ENCODE results near the gene CCNY. TPM values are rescaled to one million over a fixed set of nuclear protein-coding genes. Genes with fewer than 3 reads are reported as not detected.

The CCNY gene
- polyA plus RNA-seq, 2 of the 4 experiments (the other 2 are of a cell fraction), result 28.1 to 55.5 TPM

DNA sequence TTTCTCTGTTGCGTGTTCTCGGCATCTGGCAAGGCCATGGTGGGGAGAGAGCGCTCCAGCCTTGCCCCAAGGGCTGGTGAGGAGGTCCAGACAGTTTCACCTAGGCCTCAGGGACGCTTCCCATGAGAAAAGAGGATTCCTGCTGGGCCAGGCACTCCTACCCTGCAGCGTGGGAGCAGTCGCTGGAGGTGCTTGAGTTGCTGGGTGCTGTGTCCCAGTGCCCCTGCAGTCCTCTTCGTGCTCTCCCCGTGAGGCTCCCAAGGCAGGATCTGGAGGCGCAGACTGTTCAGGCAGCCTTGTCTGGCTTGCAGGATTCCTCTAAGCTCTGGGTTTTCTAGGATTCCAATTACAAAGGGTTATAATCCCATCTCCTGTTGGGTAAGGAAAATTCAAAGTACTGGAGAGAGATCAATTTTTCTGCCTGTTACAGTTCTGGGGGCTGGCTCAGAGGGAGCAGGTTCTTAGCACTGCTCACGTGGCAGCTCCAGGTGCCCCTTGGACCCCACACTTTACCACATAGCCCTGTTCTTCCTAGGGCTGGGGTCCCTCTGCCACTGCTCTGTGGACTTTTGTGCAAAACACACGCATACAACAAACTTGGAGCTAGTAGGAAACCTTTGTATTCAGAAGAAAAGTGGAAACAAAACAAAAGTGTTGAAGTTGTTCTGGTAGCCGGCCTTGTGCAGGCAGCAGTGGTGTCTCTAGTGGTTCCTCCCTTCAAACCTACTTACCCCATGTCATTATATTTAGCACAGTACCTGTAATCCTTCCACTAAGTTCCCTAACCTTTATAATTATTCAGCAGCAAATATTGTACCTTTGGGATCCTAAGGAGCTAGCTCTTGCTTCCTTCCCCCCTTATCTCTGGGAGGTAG lies 60.5 kb downstream of the CCNY start:
- CTCF ChIA-PET, result interaction anchor here (0.7 to 1.8 kb wide), 3 partner anchors 9 to 44 kb away, joined by 3 to 5 read pairs (median 3); no protein-coding TSS in a partner anchor
- WGBS (ENCODE audit: missing lambda C conversion rate), result 91% methylated on average over 8 of the region's 12 CpGs
- H3K4me1 ChIP-seq, result peaks cover 17% of the 10 kb centered on the region

DNA sequence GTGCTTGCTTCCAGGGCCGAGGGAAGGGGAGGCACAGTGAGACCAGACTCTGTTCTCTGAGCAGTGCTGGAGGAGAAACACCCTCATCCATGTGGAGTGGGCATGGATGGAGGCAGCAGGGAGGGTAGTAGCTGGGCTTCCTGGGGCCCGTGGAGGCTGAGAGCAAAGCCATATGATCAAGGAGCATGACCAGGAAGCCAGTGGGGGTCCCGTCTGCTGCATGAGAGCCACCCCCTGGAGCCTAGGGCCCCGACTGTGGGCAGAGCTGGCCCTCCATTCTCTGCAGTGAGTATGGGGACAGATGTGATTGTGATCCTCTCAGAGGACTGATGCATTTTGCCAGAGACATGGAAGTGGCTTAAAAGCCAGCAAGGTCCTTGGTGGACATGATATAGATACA lies 61.6 kb downstream of the CCNY start:
- TF ChIP-seq HEYL (CRISPR knock-in tag; IDR thresholded peaks at IDR 0.05) (no peak), RAD21 (conservative IDR thresholded peaks at IDR 0.05 in 1 of 2, IDR thresholded peaks at IDR 0.05 in 1 of 2) (no peak), NR3C1 (IDR thresholded peaks at IDR 0.05) (no peak), SMC3 (IDR thresholded peaks at IDR 0.05) (no peak), CBX8 (IDR thresholded peaks at IDR 0.05) (no peak), KDM5A (IDR thresholded peaks at IDR 0.05) (no peak), EHMT2 (IDR thresholded peaks at IDR 0.05; ENCODE audit: low read depth) (no peak)
- TF ChIP-seq, protein P1, sequence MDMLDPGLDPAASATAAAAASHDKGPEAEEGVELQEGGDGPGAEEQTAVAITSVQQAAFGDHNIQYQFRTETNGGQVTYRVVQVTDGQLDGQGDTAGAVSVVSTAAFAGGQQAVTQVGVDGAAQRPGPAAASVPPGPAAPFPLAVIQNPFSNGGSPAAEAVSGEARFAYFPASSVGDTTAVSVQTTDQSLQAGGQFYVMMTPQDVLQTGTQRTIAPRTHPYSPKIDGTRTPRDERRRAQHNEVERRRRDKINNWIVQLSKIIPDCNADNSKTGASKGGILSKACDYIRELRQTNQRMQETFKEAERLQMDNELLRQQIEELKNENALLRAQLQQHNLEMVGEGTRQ (IDR thresholded peaks at IDR 0.05), result no peak
- TF ChIP-seq, protein P2, sequence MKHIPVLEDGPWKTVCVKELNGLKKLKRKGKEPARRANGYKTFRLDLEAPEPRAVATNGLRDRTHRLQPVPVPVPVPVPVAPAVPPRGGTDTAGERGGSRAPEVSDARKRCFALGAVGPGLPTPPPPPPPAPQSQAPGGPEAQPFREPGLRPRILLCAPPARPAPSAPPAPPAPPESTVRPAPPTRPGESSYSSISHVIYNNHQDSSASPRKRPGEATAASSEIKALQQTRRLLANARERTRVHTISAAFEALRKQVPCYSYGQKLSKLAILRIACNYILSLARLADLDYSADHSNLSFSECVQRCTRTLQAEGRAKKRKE (CRISPR knock-in tag; IDR thresholded peaks at IDR 0.05; ENCODE audit: low read depth), result no peak
- TF ChIP-seq, protein P3, sequence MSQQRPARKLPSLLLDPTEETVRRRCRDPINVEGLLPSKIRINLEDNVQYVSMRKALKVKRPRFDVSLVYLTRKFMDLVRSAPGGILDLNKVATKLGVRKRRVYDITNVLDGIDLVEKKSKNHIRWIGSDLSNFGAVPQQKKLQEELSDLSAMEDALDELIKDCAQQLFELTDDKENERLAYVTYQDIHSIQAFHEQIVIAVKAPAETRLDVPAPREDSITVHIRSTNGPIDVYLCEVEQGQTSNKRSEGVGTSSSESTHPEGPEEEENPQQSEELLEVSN (IDR thresholded peaks at IDR 0.05; ENCODE audit: borderline replicate concordance, low read depth), result no peak
- CTCF ChIA-PET, result interaction anchor here (1.3 kb wide), 1 partner anchor 13 kb away, joined by 3 read pairs; no protein-coding TSS in a partner anchor
- H3K4me1 ChIP-seq, result peaks cover 17% of the 10 kb centered on the region
- POLR2A ChIA-PET, result no interaction called here
- no peak for DNase-seq (ENCODE audit: low read depth in 1 of 2, low spot score in 1 of 2)
- FAIRE-seq, result no peak
- peak; percentile 19 to 20; a peak in 1 of 6 replicates for ATAC-seq
- H3K4me3 ChIP-seq, result no peak overlapping the region
- no peaks in the 10 kb centered on the region for H3K9me3 ChIP-seq
- H3K27ac ChIP-seq, result no peak overlapping the region
- WGBS (ENCODE audit: missing lambda C conversion rate), result 90% methylated on average over 1 of the region's 4 CpGs
- H3K4me2 ChIP-seq, result no peak overlapping the region

More for the DNA sequence above, 60.5 kb downstream of the CCNY start:
- Histone ChIP-seq H3K4me3 (no peak overlapping the region), H3K9me3 (no peaks in the 10 kb centered on the region), H3K27ac (no peak overlapping the region), H3K4me2 (no peak overlapping the region)
- POLR2A ChIA-PET, result no interaction called here
- FAIRE-seq (no peak), DNase-seq (ENCODE audit: low read depth in 1 of 2, low spot score in 1 of 2) (no peak), ATAC-seq (no peak)
- TF ChIP-seq JUN (IDR thresholded peaks at IDR 0.05) (no peak), CHD2 (IDR thresholded peaks at IDR 0.05; ENCODE audit: low read length, partially characterized antibody) (no peak), RNF2 (IDR thresholded peaks at IDR 0.05; ENCODE audit: borderline replicate concordance, low read depth) (no peak)

DNA sequence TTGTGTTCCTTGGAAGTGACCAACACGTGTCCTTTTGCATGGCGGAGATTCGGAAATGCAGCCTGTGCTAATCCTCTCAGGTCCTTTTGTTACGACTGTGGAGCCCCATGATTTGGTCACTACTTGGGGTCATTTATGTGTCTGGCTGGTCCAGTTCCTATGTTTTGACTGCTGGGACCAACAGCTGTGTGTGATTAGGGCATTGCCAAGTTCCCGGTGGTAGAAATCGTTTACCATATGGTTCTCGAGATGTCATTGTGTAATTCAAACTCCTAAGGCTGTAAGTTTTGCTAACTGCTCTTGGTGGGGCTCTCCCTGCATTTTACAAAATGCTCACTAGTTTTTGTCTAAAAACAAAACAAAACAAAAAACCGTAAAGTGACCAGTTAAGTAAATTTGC lies 62.0 kb downstream of the CCNY start:
- ChIA-PET POLR2A (no interaction called here), CTCF (interaction anchor here (2.1 kb wide), 1 partner anchor 11 kb away, joined by 6 read pairs; no protein-coding TSS in a partner anchor)
- ATAC-seq (no peak), FAIRE-seq (no peak), DNase-seq (ENCODE audit: low read depth in 1 of 2, low spot score in 1 of 2) (no peak)
- 93% methylated on average over 8 of the region's 8 CpGs for WGBS (ENCODE audit: missing lambda C conversion rate)
- H3K4me1 ChIP-seq, result peaks cover 18% of the 10 kb centered on the region
- no peak overlapping the region for H3K4me2 ChIP-seq
- no peak overlapping the region for H3K4me3 ChIP-seq
- H3K27ac ChIP-seq, result no peak overlapping the region
- H3K9me3 ChIP-seq, result no peaks in the 10 kb centered on the region
- TF ChIP-seq MAZ (IDR thresholded peaks at IDR 0.05; ENCODE audit: borderline replicate concordance, low read depth, low read length) (no peak), FOSL2 (IDR thresholded peaks at IDR 0.05) (no peak), FOSL2 (CRISPR knock-in tag; IDR thresholded peaks at IDR 0.05) (no peak), NPAS2 (CRISPR knock-in tag; IDR thresholded peaks at IDR 0.05; ENCODE audit: borderline replicate concordance) (no peak)
- TF ChIP-seq, protein P4, sequence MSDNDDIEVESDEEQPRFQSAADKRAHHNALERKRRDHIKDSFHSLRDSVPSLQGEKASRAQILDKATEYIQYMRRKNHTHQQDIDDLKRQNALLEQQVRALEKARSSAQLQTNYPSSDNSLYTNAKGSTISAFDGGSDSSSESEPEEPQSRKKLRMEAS (IDR thresholded peaks at IDR 0.05), result no peak
- TF ChIP-seq, protein P3 (IDR thresholded peaks at IDR 0.05; ENCODE audit: borderline replicate concordance, low read depth), result no peak
